Lower leg skin (tissue), 4 donors: ENCODE data around the gene INAFM2. TPM values are rescaled to one million over a fixed set of nuclear protein-coding genes. Genes with fewer than 3 reads are reported as not detected.
A peak's percentile ranks its signal among the peaks of the same experiment; 100 is the strongest.

ENCODE experiments used
- DNase-seq, 2 donors: peaks; one replicate each; pipeline ENCODE4 v3.0.0-alpha.2; 2019; ENCODE audit warnings: low spot score in 2 of 2
- H3K4me3 ChIP-seq: fragments of 200-600 bp; sonication (generic); 2 replicates; pipeline ENCODE4 v1.5.1; 2017; ENCODE audit warnings: mild to moderate bottlenecking, low read depth; ENCODE audit not compliant: poor library complexity, severe bottlenecking
- POLR2A ChIP-seq, 2 donors: fragments of 450-650 bp; IDR thresholded peaks; one replicate each; pipeline ENCODE4 v1.6.1; 2016 to 2017; ENCODE audit warnings: antibody characterized with exemption in 2 of 2, mild to moderate bottlenecking in 1 of 2, moderate library complexity in 1 of 2
- WGBS, 2 donors: methylation state at CpG; one replicate each; pipeline ENCODE4 v1.1.5; 2018; 5-methylcytosine and 5-hydroxymethylcytosine counted together
- intact Hi-C: fragments of 100-400 bp; cut with DNase I; formaldehyde crosslinking; loops from one replicate; pipeline ENCODE4 v1.15.0; 2023; ENCODE audit warnings: low total_unique reads
- total RNA-seq, 4 donors: library from RNA; depleted of rRNA; stranded (reverse); fragments of >200 nt; gene quantifications; one replicate each; pipeline ENCODE4 v1.1.0, GENCODE V29; 2016
- TF ChIP-seq, protein P1 (sequence below), 3 donors: fragments of 450-650 bp; IDR thresholded peaks; one replicate each; pipeline ENCODE4 v1.5.1; 2016; ENCODE audit warnings: antibody characterized with exemption in 3 of 3, mild to moderate bottlenecking in 3 of 3, moderate library complexity in 2 of 3

Gene INAFM2
- total RNA-seq, 4 donors from 2014 or later, result 6.8 to 13.8 (median 10.0) TPM

GRCh38 chr15:40335938-40336743 is 12.6 kb downstream of the INAFM2 start:
- 81 to 83% methylated on average over 9 to 12 of the region's 13 CpGs for WGBS, 2 donors
- no peak for DNase-seq
- no peak for TF ChIP-seq POLR2A (IDR thresholded peaks at IDR 0.05)
- TF ChIP-seq, protein P1, sequence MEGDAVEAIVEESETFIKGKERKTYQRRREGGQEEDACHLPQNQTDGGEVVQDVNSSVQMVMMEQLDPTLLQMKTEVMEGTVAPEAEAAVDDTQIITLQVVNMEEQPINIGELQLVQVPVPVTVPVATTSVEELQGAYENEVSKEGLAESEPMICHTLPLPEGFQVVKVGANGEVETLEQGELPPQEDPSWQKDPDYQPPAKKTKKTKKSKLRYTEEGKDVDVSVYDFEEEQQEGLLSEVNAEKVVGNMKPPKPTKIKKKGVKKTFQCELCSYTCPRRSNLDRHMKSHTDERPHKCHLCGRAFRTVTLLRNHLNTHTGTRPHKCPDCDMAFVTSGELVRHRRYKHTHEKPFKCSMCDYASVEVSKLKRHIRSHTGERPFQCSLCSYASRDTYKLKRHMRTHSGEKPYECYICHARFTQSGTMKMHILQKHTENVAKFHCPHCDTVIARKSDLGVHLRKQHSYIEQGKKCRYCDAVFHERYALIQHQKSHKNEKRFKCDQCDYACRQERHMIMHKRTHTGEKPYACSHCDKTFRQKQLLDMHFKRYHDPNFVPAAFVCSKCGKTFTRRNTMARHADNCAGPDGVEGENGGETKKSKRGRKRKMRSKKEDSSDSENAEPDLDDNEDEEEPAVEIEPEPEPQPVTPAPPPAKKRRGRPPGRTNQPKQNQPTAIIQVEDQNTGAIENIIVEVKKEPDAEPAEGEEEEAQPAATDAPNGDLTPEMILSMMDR (IDR thresholded peaks at IDR 0.05), result no peak
- no peak overlapping the region for H3K4me3 ChIP-seq
- intact Hi-C loops, result no loop called here

- no peak for DNase-seq
- no peak overlapping the region for H3K4me3 ChIP-seq
- WGBS, 2 donors, result 66 to 76% methylated on average over 5 of the region's 5 CpGs
- intact Hi-C loops, result no loop called here
- TF ChIP-seq, protein P1 (IDR thresholded peaks at IDR 0.05), result no peak
- no peak for TF ChIP-seq POLR2A (IDR thresholded peaks at IDR 0.05)
Measured at GRCh38 chr15:40336744-40337122, 13.2 kb downstream of the INAFM2 start.

GRCh38 chr15:40337597-40337996 is 14.1 kb downstream of the INAFM2 start:
- DNase-seq, result no peak
- H3K4me3 ChIP-seq, result no peak overlapping the region
- intact Hi-C loops, result no loop called here
- 51 to 64% methylated on average over 11 to 17 of the region's 19 CpGs for WGBS, 2 donors
- TF ChIP-seq POLR2A (IDR thresholded peaks at IDR 0.05), result no peak

DNA sequence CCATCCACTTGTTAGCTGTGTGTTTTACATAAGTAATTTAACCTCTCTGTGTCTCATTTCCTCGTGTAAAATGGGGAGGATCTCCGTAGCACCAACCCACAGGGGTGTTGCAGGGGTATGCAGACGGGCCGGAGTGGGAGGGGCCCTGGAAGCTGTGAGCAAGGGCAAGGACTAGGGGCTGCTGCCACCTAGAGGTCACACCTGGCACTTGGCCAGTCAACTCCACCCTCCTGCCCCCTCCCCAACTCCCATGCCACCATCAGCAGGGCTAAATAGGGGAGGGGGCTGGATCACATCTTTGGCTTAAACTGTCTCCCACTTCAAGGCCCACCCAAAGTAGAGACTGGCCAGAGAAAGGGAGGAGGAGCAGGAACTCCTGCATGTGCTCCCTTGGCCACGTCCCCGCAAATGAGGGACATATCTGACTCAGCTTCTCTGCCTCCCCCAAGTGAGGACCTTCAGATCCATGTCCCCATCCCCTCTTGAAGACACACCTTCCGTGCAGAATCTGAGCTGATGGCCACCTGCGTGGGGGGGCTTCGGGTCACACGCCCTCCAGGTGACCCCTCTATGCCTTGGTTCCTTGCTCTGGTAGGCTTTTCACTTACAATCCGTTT is 14.7 kb downstream of the INAFM2 start:
- intact Hi-C loops, result no loop called here
- peak in 1 of 2 donors; percentile 92 for DNase-seq
- H3K4me3 ChIP-seq, result no peak overlapping the region
- TF ChIP-seq, protein P1 (IDR thresholded peaks at IDR 0.05), result no peak
- no peak for TF ChIP-seq POLR2A (IDR thresholded peaks at IDR 0.05)
- 58% methylated on average over 10 to 11 of the region's 11 CpGs for WGBS, 2 donors

DNA sequence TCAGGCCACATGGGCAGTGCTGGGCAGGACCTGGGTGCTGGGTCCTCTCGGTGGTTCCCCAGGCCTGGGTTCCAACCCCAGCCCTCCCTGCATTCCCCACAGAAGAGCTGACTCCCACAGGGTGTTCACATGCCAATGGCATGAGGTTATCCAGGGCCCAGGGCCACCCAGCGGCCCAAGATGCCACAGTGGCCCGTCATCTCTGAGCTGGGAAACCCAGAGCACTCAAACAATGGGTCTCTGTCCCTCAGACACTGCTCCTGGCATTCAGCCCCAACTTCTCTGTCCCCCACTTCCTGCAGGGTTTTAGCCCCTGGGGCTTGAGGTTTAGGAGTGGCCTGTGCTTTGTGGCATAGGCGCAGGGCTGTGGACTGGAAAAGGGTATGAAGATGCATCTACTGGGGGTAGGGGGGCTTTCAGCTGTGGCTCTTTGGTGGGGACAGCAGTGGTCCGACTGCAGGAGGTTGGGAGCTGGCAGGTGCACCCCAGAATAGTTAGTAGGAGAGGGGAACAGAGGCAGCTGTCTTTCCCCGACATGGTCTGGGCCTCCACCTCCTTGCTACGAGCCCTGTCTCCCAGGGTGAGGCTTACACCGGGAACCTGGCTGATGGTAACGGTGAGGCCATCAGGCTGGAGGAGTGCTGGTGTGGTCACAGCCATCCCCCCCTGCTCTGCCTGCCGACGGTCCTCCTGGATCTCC is 15.6 kb downstream of the INAFM2 start:
- 76 to 77% methylated on average over 7 to 11 of the region's 11 CpGs for WGBS, 2 donors
- DNase-seq, result no peak
- no peak overlapping the region for H3K4me3 ChIP-seq
- intact Hi-C loops, result no loop called here
- no peak for TF ChIP-seq POLR2A (IDR thresholded peaks at IDR 0.05)
- TF ChIP-seq, protein P1 (IDR thresholded peaks at IDR 0.05), result no peak

DNA sequence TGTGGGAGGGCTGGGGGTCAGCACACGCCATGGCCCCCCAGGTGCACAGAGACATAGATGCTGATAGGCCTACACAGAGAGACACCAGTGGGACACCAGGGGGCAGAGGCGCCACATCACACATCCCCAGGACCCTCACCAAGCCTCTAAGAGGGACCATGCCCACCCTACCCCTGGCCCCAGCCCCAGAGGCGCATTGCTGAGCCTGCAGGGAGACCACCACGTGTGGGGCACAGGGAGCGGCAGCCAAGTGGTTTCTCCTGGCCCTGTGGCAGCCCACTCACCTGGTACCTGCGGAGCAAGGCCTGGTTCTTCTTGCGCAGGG is 16.1 kb downstream of the INAFM2 start:
- DNase-seq, result no peak
- TF ChIP-seq, protein P1 (IDR thresholded peaks at IDR 0.05), result no peak
- TF ChIP-seq POLR2A (IDR thresholded peaks at IDR 0.05), result no peak
- H3K4me3 ChIP-seq, result no peak overlapping the region
- intact Hi-C loops, result no loop called here
- WGBS, 2 donors, result 74 to 81% methylated on average over 3 to 6 of the region's 7 CpGs
